Natural killer cell (primary cell): ENCODE measurements around the gene TET1. TPM values are rescaled to one million over a fixed set of nuclear protein-coding genes. Genes with fewer than 3 reads are reported as not detected.

Source experiments
- ATAC-seq, 3 donors: fragments of 150-1000 bp in 2 of 3; fragments of 200-7000 bp in 1 of 3; cut with Tn5 transposase; 1 replicate in 1 of 3; 2 replicates in 2 of 3; pipeline ENCODE4 v1.10.0; 2021; ENCODE audit warnings: mild to moderate bottlenecking in 2 of 3, moderate library complexity in 2 of 3
- DNase-seq, 2 donors: peaks; one replicate each; pipeline versions ENCODE4 v3.0.0 to v3.0.0-alpha.2; 2013 to 2021; ENCODE audit warnings: mixed read lengths in 1 of 2
- H3K27ac ChIP-seq: one replicate; pipeline ENCODE4 v1.5.1; 2013; ENCODE audit warnings: mild to moderate bottlenecking, low read length
- H3K27me3 ChIP-seq: one replicate; pipeline ENCODE4 v1.6.1; 2013; ENCODE audit warnings: low read length; ENCODE audit not compliant: control insufficient read depth, insufficient read depth
- H3K36me3 ChIP-seq: one replicate; pipeline ENCODE4 v1.6.1; 2013; ENCODE audit warnings: low read length; ENCODE audit not compliant: control insufficient read depth, insufficient read depth
- H3K4me1 ChIP-seq: one replicate; pipeline ENCODE4 v1.6.1; 2013; ENCODE audit warnings: low read length; ENCODE audit not compliant: control insufficient read depth, insufficient read depth
- H3K4me3 ChIP-seq: one replicate; pipeline ENCODE4 v1.5.1; 2013; ENCODE audit warnings: low read length
- H3K9me3 ChIP-seq: one replicate; pipeline ENCODE4 v1.6.1; 2013; ENCODE audit warnings: low read length; ENCODE audit not compliant: control insufficient read depth, insufficient read depth
- H3K27ac Mint-ChIP-seq, 2 donors: one replicate each; pipeline ENCODE4 v1.8.0; 2022; ENCODE audit warnings: mild to moderate bottlenecking in 2 of 2, mixed read lengths in 2 of 2, moderate library complexity in 1 of 2
- H3K27me3 Mint-ChIP-seq, 2 donors: one replicate each; pipeline ENCODE4 v1.8.0; 2022; ENCODE audit warnings: low read depth in 2 of 2, mixed read lengths in 2 of 2
- H3K36me3 Mint-ChIP-seq: one replicate; pipeline ENCODE4 v1.8.0; 2022; ENCODE audit warnings: mixed read lengths
- H3K4me1 Mint-ChIP-seq, 2 donors: one replicate each; pipeline ENCODE4 v1.8.0; 2022; ENCODE audit warnings: mixed read lengths in 2 of 2
- H3K4me3 Mint-ChIP-seq: one replicate; pipeline ENCODE4 v1.8.0; 2022; ENCODE audit warnings: mild to moderate bottlenecking, moderate library complexity, mixed read lengths
- H3K9me3 Mint-ChIP-seq, 2 donors: one replicate each; pipeline ENCODE4 v1.8.0; 2022; ENCODE audit warnings: mixed read lengths in 2 of 2
- WGBS: methylation state at CpG from one replicate; pipeline ENCODE4 v1.1.7; 2013; ENCODE audit warnings: missing lambda C conversion rate; ENCODE audit not compliant: insufficient coverage; 5-methylcytosine and 5-hydroxymethylcytosine counted together
- intact Hi-C: fragments of 100-400 bp; cut with micrococcal nuclease; formaldehyde crosslinking; loops from one replicate; pipeline ENCODE4 v1.14.2; 2022
- total RNA-seq, 4 donors: library from RNA; stranded (reverse); fragments of 120-200 nt in 1 of 4; gene quantifications; one replicate each; pipeline versions ENCODE4 v1.2.3 to v1.2.4, GENCODE V29; 2013 to 2022
- TF ChIP-seq, protein P1 (sequence below): fragments of 200-600 bp; IDR thresholded peaks from one replicate; pipeline ENCODE4 v1.8.0; 2022; ENCODE audit warnings: antibody characterized with exemption

The TET1 gene
- total RNA-seq, 3 donors from 2014 or later (not counting 1 experiment from before 2014, with no cell fraction given) = 4.0 to 5.9 (median 4.5) TPM

DNA sequence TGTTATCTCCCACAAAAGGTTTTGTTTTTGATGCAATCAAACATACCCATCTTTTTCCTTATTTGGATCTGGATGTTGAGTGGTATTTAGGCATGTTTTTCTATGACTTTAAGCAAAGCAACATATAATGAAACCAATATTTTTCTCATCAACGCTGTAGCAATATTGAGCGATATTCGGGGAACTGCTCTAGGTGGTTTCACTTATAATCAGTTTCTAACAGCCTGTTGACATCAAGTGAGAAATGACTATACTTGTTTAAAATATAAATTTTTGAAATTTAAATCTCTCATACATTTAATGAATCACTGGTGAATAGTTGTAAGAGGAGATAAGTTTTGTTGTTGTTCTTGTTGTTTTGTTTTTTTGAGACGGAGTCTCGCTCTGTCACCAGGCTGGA is 108.1 kb downstream of the TET1 start:
- intact Hi-C loops = no loop called here
- ATAC-seq = no peak
- TF ChIP-seq, protein P1, sequence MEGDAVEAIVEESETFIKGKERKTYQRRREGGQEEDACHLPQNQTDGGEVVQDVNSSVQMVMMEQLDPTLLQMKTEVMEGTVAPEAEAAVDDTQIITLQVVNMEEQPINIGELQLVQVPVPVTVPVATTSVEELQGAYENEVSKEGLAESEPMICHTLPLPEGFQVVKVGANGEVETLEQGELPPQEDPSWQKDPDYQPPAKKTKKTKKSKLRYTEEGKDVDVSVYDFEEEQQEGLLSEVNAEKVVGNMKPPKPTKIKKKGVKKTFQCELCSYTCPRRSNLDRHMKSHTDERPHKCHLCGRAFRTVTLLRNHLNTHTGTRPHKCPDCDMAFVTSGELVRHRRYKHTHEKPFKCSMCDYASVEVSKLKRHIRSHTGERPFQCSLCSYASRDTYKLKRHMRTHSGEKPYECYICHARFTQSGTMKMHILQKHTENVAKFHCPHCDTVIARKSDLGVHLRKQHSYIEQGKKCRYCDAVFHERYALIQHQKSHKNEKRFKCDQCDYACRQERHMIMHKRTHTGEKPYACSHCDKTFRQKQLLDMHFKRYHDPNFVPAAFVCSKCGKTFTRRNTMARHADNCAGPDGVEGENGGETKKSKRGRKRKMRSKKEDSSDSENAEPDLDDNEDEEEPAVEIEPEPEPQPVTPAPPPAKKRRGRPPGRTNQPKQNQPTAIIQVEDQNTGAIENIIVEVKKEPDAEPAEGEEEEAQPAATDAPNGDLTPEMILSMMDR = no peak

GRCh38 chr10:68668972-68669371 is 108.8 kb downstream of the TET1 start:
- 98% methylated on average over 4 of the region's 4 CpGs for WGBS

More for the DNA sequence above, 108.1 kb downstream of the TET1 start:
- Mint-ChIP-seq H3K36me3 (peaks cover 10% of the 10 kb centered on the region), H3K4me1 (no peaks in the 10 kb centered on the region), H3K9me3 (no peaks in the 10 kb centered on the region), H3K27ac (no peak overlapping the region), H3K4me3 (no peak overlapping the region), H3K27me3 (no peaks in the 10 kb centered on the region)
- no peaks in the 10 kb centered on the region for H3K9me3 ChIP-seq
- no peaks in the 10 kb centered on the region for H3K36me3 ChIP-seq
- no peaks in the 10 kb centered on the region for H3K27me3 ChIP-seq
- DNase-seq = no peak
- H3K4me3 ChIP-seq = no peak overlapping the region
- WGBS = 84% methylated on average over 5 of the region's 5 CpGs
- no peak overlapping the region for H3K27ac ChIP-seq
- no peaks in the 10 kb centered on the region for H3K4me1 ChIP-seq

DNA sequence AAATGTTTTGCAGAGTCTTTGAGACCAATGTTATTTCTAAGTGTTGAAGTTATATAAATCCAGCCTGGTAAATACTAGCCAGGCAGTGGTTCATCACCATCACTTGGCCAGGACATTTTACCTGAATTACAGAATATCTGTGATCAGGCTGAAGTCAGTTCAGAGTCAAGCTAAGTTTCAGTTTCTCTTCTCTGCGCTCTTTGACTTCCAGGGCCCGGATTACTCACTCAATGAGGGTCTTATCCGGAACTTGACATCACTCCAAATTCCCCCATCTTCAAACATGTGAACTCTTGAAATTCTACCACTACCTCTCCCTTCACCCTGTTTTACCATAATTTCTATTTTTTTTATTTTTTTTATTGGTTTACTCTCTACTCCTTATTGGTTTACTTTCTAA is 124.3 kb downstream of the TET1 start:
- no peaks in the 10 kb centered on the region for H3K9me3 ChIP-seq
- 79% methylated on average over 3 of the region's 3 CpGs for WGBS
- H3K36me3 ChIP-seq = peaks cover 7% of the 10 kb centered on the region
- DNase-seq (peak in 1 of 2 donors; percentile 57), ATAC-seq (peak in 1 of 3 donors; percentile 64)
- no peaks in the 10 kb centered on the region for H3K27me3 Mint-ChIP-seq
- no peak overlapping the region for H3K4me3 Mint-ChIP-seq
- H3K9me3 Mint-ChIP-seq = no peaks in the 10 kb centered on the region
- H3K4me1 ChIP-seq = no peaks in the 10 kb centered on the region
- peak overlapping the region; percentile 2 for H3K4me3 ChIP-seq
- H3K27me3 ChIP-seq = no peaks in the 10 kb centered on the region
- H3K36me3 Mint-ChIP-seq = peaks cover 9% of the 10 kb centered on the region
- intact Hi-C loops = no loop called here
- H3K27ac Mint-ChIP-seq = no peak overlapping the region
- TF ChIP-seq, protein P1 = no peak
- H3K4me1 Mint-ChIP-seq = no peaks in the 10 kb centered on the region
- H3K27ac ChIP-seq = no peak overlapping the region

More at GRCh38 chr10:68668972-68669371, 108.8 kb downstream of the TET1 start:
- H3K27me3 Mint-ChIP-seq = no peaks in the 10 kb centered on the region
- no peaks in the 10 kb centered on the region for H3K27me3 ChIP-seq
- intact Hi-C loops = no loop called here
- TF ChIP-seq, protein P1 = no peak
- ATAC-seq (no peak), DNase-seq (no peak)
- peaks cover 10% of the 10 kb centered on the region for H3K36me3 Mint-ChIP-seq
- no peaks in the 10 kb centered on the region for H3K4me1 Mint-ChIP-seq
- no peak overlapping the region for H3K27ac Mint-ChIP-seq
- no peak overlapping the region for H3K4me3 Mint-ChIP-seq
- H3K36me3 ChIP-seq = no peaks in the 10 kb centered on the region
- H3K9me3 Mint-ChIP-seq = no peaks in the 10 kb centered on the region
- no peak overlapping the region for H3K4me3 ChIP-seq
- H3K9me3 ChIP-seq = no peaks in the 10 kb centered on the region
- no peak overlapping the region for H3K27ac ChIP-seq
- H3K4me1 ChIP-seq = no peaks in the 10 kb centered on the region

DNA sequence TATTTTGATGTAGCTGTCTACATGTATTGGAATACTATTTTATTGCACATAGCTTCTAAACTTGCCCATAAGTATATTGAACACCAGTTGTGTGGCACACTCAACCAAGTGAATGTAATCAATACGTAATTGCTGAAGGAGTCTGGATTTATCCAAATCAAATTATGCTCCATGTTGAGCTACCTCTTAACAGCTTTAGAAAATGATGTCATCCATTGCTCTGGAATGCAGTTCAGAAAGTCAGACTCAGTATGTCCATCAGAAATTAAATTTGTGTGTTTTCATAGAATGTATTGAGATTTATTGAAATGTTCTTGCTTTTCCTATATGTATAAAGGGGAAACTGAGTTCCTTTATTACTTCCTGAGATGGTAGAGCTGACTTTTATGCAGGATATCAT is 135.9 kb downstream of the TET1 start:
- Histone ChIP-seq H3K4me3 (no peak overlapping the region), H3K4me1 (no peaks in the 10 kb centered on the region), H3K9me3 (no peaks in the 10 kb centered on the region), H3K27me3 (no peaks in the 10 kb centered on the region), H3K36me3 (no peaks in the 10 kb centered on the region), H3K27ac (no peak overlapping the region)
- H3K4me3 Mint-ChIP-seq = no peak overlapping the region
- no peaks in the 10 kb centered on the region for H3K9me3 Mint-ChIP-seq
- H3K27me3 Mint-ChIP-seq = no peaks in the 10 kb centered on the region
- intact Hi-C loops = no loop called here
- ATAC-seq = no peak
- H3K27ac Mint-ChIP-seq = no peak overlapping the region
- TF ChIP-seq, protein P1 = no peak
- H3K4me1 Mint-ChIP-seq = no peaks in the 10 kb centered on the region
- WGBS = 100% methylated on average over 1 of the region's 1 CpG
- H3K36me3 Mint-ChIP-seq = no peaks in the 10 kb centered on the region
- no peak for DNase-seq
